GM23338 (cell line): ENCODE measurements around the gene GPATCH8. TPM values are rescaled to one million over a fixed set of nuclear protein-coding genes. Genes with fewer than 3 reads are reported as not detected.

ENCODE experiments used
- ATAC-seq: fragments of 200-7000 bp; cut with Tn5 transposase; 3 replicates; pipeline ENCODE4 v1.9.1; 2020
- DNase-seq: peaks from one replicate; pipeline ENCODE4 v3.0.0-alpha.2; 2015; ENCODE audit warnings: low spot score
- H2AFZ ChIP-seq: fragments of 200-600 bp; sonication (generic); 2 replicates; pipeline ENCODE4 v1.8.0; 2016; ENCODE audit warnings: antibody characterized with exemption, mild to moderate bottlenecking, moderate library complexity
- H3F3A ChIP-seq: fragments of 200-600 bp; sonication (generic); replicated peaks from 2 replicates; pipeline ENCODE4 v1.8.0; 2017; ENCODE audit warnings: antibody characterized with exemption, mixed run types, low read depth
- H3K27ac ChIP-seq: fragments of 200-600 bp; sonication (generic); 2 replicates; pipeline ENCODE4 v1.6.1; 2016; ENCODE audit warnings: low read depth
- H3K27me3 ChIP-seq: fragments of 200-600 bp; sonication (generic); 2 replicates; pipeline ENCODE4 v1.8.0; 2016; ENCODE audit warnings: mild to moderate bottlenecking, mixed run types, moderate library complexity; ENCODE audit not compliant: insufficient read depth
- H3K36me3 ChIP-seq: fragments of 200-600 bp; sonication (generic); 2 replicates; pipeline ENCODE4 v1.8.0; 2016; ENCODE audit warnings: mild to moderate bottlenecking; ENCODE audit not compliant: insufficient read depth
- H3K4me1 ChIP-seq: fragments of 200-600 bp; sonication (generic); 2 replicates; pipeline ENCODE4 v1.8.0; 2016; ENCODE audit warnings: mild to moderate bottlenecking, moderate library complexity; ENCODE audit not compliant: insufficient read depth
- H3K4me2 ChIP-seq: fragments of 200-600 bp; sonication (generic); 2 replicates; pipeline ENCODE4 v1.7.1; 2017; ENCODE audit warnings: mixed run types
- H3K4me3 ChIP-seq: fragments of 200-600 bp; sonication (generic); 2 replicates; pipeline ENCODE4 v1.6.1; 2016; ENCODE audit warnings: mixed run types
- H3K79me2 ChIP-seq: fragments of 200-600 bp; sonication (generic); replicated peaks from 2 replicates; pipeline ENCODE4 v1.8.0; 2017; ENCODE audit warnings: mild to moderate bottlenecking; ENCODE audit not compliant: insufficient read depth
- H3K9me2 ChIP-seq: fragments of 200-600 bp; sonication (generic); 2 replicates; pipeline ENCODE4 v1.8.0; 2017; ENCODE audit not compliant: insufficient read depth
- H4K20me1 ChIP-seq: fragments of 200-600 bp; sonication (generic); replicated peaks from 2 replicates; pipeline ENCODE4 v1.8.0; 2017; ENCODE audit warnings: mild to moderate bottlenecking; ENCODE audit not compliant: insufficient read depth
- H3K27ac Mint-ChIP-seq: 2 replicates; pipeline ENCODE4 v1.8.0; 2020; ENCODE audit warnings: inconsistent platforms, mild to moderate bottlenecking, moderate library complexity, mixed read lengths
- H3K27me3 Mint-ChIP-seq: 3 replicates; pipeline ENCODE4 v1.8.0; 2022; ENCODE audit warnings: low read depth, mild to moderate bottlenecking, moderate library complexity, mixed read lengths, inconsistent platforms; ENCODE audit not compliant: insufficient read depth, poor library complexity
- H3K36me3 Mint-ChIP-seq: 3 replicates; pipeline ENCODE4 v1.8.0; 2021; ENCODE audit warnings: low read depth, mild to moderate bottlenecking, inconsistent platforms, moderate library complexity, mixed read lengths
- H3K4me1 Mint-ChIP-seq: 3 replicates; pipeline ENCODE4 v1.8.0; 2020; ENCODE audit warnings: mild to moderate bottlenecking, inconsistent platforms, mixed read lengths
- H3K4me3 Mint-ChIP-seq: 3 replicates; pipeline ENCODE4 v1.8.0; 2021; ENCODE audit warnings: moderate library complexity, mild to moderate bottlenecking, inconsistent platforms, mixed read lengths
- H3K9me3 Mint-ChIP-seq: 3 replicates; pipeline ENCODE4 v1.8.0; 2020; ENCODE audit warnings: moderate library complexity, mild to moderate bottlenecking, inconsistent platforms, mixed read lengths
- CREB1 ChIP-seq: fragments of 250-450 bp; sonication (Bioruptor Pico); IDR thresholded peaks from 2 replicates; pipeline ENCODE4 v1.5.0; 2020; ENCODE audit warnings: low read depth, mild to moderate bottlenecking, moderate library complexity
- EZH2 ChIP-seq: fragments of 200-600 bp; sonication (generic); IDR thresholded peaks from one replicate; pipeline ENCODE4 v1.8.0; 2017; ENCODE audit warnings: antibody characterized with exemption, mild to moderate bottlenecking, low read depth; ENCODE audit not compliant: unreplicated experiment
- POLR2AphosphoS5 ChIP-seq: IDR thresholded peaks from 2 replicates; pipeline ENCODE4 v1.6.1; 2016; ENCODE audit warnings: antibody characterized with exemption, low read depth
- STAT1 ChIP-seq: IDR thresholded peaks from one replicate; pipeline ENCODE4 v1.6.1; 2016; ENCODE audit warnings: antibody characterized with exemption; ENCODE audit not compliant: unreplicated experiment
- ZNF114 ChIP-seq: fragments of 250-450 bp; sonication (Bioruptor Pico); IDR thresholded peaks from 2 replicates; pipeline ENCODE4 v1.5.0; 2020; ENCODE audit warnings: mild to moderate bottlenecking, moderate library complexity
- ZNF331 ChIP-seq: fragments of 250-450 bp; sonication (Bioruptor Pico); IDR thresholded peaks from 2 replicates; pipeline ENCODE4 v1.5.0; 2020; ENCODE audit warnings: low read depth, mild to moderate bottlenecking, moderate library complexity
- polyA plus RNA-seq: library from polyadenylated mRNA; unstranded; fragments of >200 nt; fragmentation: Nextera tagmentation; extraction: Ambion mirVana; gene quantifications from 2 replicates; pipeline ENCODE4 v1.2.1, GENCODE V29; 2016
- total RNA-seq: library from RNA; depleted of rRNA; stranded (reverse); fragments of >200 nt; shearing (Covaris generic); gene quantifications from 2 replicates; pipeline ENCODE4 v1.2.3, GENCODE V29; 2014
- TF ChIP-seq, protein P1 (sequence below): IDR thresholded peaks from one replicate; pipeline ENCODE4 v1.6.1; 2018; ENCODE audit warnings: antibody characterized with exemption; ENCODE audit not compliant: unreplicated experiment

The GPATCH8 gene
- total and polyA plus RNA-seq, 2 experiments from 2014 or later: 44.4 to 76.5 TPM

GRCh38 chr17:44384281-44384822, 118.9 kb downstream of the GPATCH8 start:
- Histone ChIP-seq H4K20me1 (no peaks in the 10 kb centered on the region), H3K36me3 (no peaks in the 10 kb centered on the region), H3K4me2 (peak overlapping the region; percentile 98), H3K27ac (no peak overlapping the region), H3K79me2 (no peaks in the 10 kb centered on the region), H3K9me2 (no peaks in the 10 kb centered on the region), H3K4me1 (peaks cover 7% of the 10 kb centered on the region), H2AFZ (peak overlapping the region; percentile 97), H3K27me3 (peaks cover 51% of the 10 kb centered on the region), H3K4me3 (peak overlapping the region; percentile 82), H3F3A (0 out of 2 replicates have a peak, but pooled peaks cover 3% of the 10 kb centered on the region)
- Mint-ChIP-seq H3K36me3 (no peaks in the 10 kb centered on the region; the same call in 2 of the 3 replicates), H3K9me3 (no peaks in the 10 kb centered on the region), H3K27ac (no peak overlapping the region), H3K27me3 (peaks cover 45% of the 10 kb centered on the region), H3K4me1 (peaks cover 15% of the 10 kb centered on the region), H3K4me3 (peak overlapping the region; percentile 78)
- TF ChIP-seq EZH2 (peak; percentile 28), ZNF331 (CRISPR knock-in tag) (no peak)
- DNase-seq (no peak), ATAC-seq (peak; percentile 53)

DNA sequence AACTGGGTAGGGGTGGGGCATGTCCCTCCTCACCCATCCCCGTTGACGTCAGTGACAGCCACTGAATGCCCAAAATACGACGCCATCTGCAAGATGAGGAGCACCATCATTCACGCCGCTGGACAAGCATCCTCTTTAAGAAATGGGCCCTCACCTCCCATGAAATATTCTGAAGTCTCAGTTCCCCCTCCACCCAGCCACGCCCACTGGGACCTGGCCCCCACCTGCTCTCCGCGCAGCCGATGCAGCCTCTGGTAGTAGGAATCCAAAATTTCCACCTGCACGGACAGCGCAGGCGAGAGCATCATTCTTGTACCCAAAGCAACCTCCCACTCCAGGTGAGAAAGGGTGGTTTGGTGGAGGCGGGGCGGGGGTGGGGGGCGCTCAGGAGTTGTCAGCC, 119.3 kb downstream of the GPATCH8 start:
- no peak for DNase-seq
- H3K36me3 Mint-ChIP-seq: no peaks in the 10 kb centered on the region; the same call in 2 of the 3 replicates
- H3K4me2 ChIP-seq: peak overlapping the region; percentile 98
- H3K9me2 ChIP-seq: no peaks in the 10 kb centered on the region
- peaks cover 13% of the 10 kb centered on the region for H3K4me1 Mint-ChIP-seq
- 0 out of 2 replicates have a peak, but pooled peaks cover 3% of the 10 kb centered on the region for H3F3A ChIP-seq
- H3K27me3 Mint-ChIP-seq: peaks cover 42% of the 10 kb centered on the region
- TF ChIP-seq, protein P1, sequence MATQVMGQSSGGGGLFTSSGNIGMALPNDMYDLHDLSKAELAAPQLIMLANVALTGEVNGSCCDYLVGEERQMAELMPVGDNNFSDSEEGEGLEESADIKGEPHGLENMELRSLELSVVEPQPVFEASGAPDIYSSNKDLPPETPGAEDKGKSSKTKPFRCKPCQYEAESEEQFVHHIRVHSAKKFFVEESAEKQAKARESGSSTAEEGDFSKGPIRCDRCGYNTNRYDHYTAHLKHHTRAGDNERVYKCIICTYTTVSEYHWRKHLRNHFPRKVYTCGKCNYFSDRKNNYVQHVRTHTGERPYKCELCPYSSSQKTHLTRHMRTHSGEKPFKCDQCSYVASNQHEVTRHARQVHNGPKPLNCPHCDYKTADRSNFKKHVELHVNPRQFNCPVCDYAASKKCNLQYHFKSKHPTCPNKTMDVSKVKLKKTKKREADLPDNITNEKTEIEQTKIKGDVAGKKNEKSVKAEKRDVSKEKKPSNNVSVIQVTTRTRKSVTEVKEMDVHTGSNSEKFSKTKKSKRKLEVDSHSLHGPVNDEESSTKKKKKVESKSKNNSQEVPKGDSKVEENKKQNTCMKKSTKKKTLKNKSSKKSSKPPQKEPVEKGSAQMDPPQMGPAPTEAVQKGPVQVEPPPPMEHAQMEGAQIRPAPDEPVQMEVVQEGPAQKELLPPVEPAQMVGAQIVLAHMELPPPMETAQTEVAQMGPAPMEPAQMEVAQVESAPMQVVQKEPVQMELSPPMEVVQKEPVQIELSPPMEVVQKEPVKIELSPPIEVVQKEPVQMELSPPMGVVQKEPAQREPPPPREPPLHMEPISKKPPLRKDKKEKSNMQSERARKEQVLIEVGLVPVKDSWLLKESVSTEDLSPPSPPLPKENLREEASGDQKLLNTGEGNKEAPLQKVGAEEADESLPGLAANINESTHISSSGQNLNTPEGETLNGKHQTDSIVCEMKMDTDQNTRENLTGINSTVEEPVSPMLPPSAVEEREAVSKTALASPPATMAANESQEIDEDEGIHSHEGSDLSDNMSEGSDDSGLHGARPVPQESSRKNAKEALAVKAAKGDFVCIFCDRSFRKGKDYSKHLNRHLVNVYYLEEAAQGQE: no peak
- no peak overlapping the region for H3K27ac ChIP-seq
- H3K79me2 ChIP-seq: no peaks in the 10 kb centered on the region
- peaks cover 7% of the 10 kb centered on the region for H3K4me1 ChIP-seq
- H3K4me3 ChIP-seq: peak overlapping the region; percentile 82; the same call in 1 of the 2 replicates
- no peak for ATAC-seq
- no peak overlapping the region for H3K4me3 Mint-ChIP-seq
- H3K27me3 ChIP-seq: peaks cover 51% of the 10 kb centered on the region
- H3K36me3 ChIP-seq: no peaks in the 10 kb centered on the region
- H3K9me3 Mint-ChIP-seq: no peaks in the 10 kb centered on the region
- no peaks in the 10 kb centered on the region for H4K20me1 ChIP-seq
- no peak overlapping the region for H3K27ac Mint-ChIP-seq
- no peak overlapping the region for H2AFZ ChIP-seq

DNA sequence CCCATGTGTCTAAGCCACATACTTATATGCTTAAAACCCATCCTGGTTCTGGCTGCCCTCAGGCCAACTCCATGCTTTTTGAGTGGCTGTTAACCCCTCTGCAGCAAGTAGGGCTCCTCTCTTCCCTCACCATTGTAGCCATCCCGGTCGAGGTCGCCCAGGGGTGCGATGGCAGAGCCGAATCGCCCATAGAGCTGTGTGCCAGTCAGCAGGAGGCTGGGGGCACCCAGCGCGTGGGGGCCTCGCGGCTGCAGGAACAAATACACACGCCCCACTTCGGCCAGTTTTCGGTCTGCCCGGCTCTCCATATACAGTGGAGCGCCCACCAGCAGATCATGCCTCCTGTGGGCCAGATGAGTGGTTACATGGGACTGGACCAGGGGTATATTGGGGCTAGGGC, 119.8 kb downstream of the GPATCH8 start:
- H3K9me2 ChIP-seq: no peaks in the 10 kb centered on the region
- peaks cover 41% of the 10 kb centered on the region for H3K27me3 Mint-ChIP-seq
- TF ChIP-seq CREB1 (no peak), EZH2 (no peak), POLR2AphosphoS5 (no peak), ZNF114 (no peak), STAT1 (no peak)
- TF ChIP-seq, protein P1: no peak
- no peak overlapping the region for H3K4me3 Mint-ChIP-seq
- H3K79me2 ChIP-seq: no peaks in the 10 kb centered on the region
- H3K36me3 Mint-ChIP-seq: peaks cover 3% of the 10 kb centered on the region; the same call in 2 of the 3 replicates
- H3K4me1 ChIP-seq: peaks cover 7% of the 10 kb centered on the region
- no peak overlapping the region for H3K4me3 ChIP-seq
- peaks cover 13% of the 10 kb centered on the region for H3K4me1 Mint-ChIP-seq
- no peaks in the 10 kb centered on the region; the same call in 2 of the 3 replicates for H3K9me3 Mint-ChIP-seq
- ATAC-seq: no peak
- no peak overlapping the region for H3K4me2 ChIP-seq
- no peak for DNase-seq
- no peaks in the 10 kb centered on the region for H3K36me3 ChIP-seq
- H3K27ac Mint-ChIP-seq: no peak overlapping the region
- 0 out of 2 replicates have a peak, but pooled peaks cover 3% of the 10 kb centered on the region for H3F3A ChIP-seq
- H4K20me1 ChIP-seq: no peaks in the 10 kb centered on the region
- no peak overlapping the region for H3K27ac ChIP-seq
- H3K27me3 ChIP-seq: peaks cover 51% of the 10 kb centered on the region
- H2AFZ ChIP-seq: no peak overlapping the region
